Esophagus squamous epithelium (tissue), 4 donors: ENCODE measurements around the gene ZBTB17. TPM values are rescaled to one million over a fixed set of nuclear protein-coding genes. Genes with fewer than 3 reads are reported as not detected.

Source experiments
- small RNA-seq, 4 donors: library from RNA; depleted of rRNA; stranded (forward); fragments of <200 nt; gene quantifications; one replicate each; pipeline ENCODE3, GENCODE V24; 2016
- total RNA-seq, 4 donors: library from RNA; depleted of rRNA; stranded (reverse); fragments of >200 nt; gene quantifications; one replicate each; pipeline ENCODE4 v1.1.0, GENCODE V29; 2016

Gene ZBTB17
- total RNA-seq, 4 donors from 2014 or later: 19.1 to 33.1 (median 26.8) TPM

Small RNAs within 50 kb of the gene (small RNA-seq; reads per million reads assigned to genes)
- gene AL034555.1 (0 reads per million in 4 donors), gene AL355994.1 (0 reads per million in 4 donors), gene AL355994.5 (0 reads per million in 4 donors)

Other genes starting within 250 kb of the ZBTB17 start
- gene SLC25A34, start 239.8 kb downstream of the ZBTB17 start, total RNA-seq: 1 to 10 TPM in 2 of 4 donors, under 1 TPM in 2; 0.44 to 1.1 (median 0.83) TPM
- gene TMEM82, start 233.6 kb downstream of the ZBTB17 start, total RNA-seq: not detected
- 10 to 100 TPM; 28.2 to 46.0 (median 29.4) TPM for gene FBLIM1, start 217.3 kb downstream of the ZBTB17 start, total RNA-seq
- 1 to 10 TPM in 1 of 4 donors, under 1 TPM in 3; 0.64 to 1.8 (median 0.78) TPM for gene UQCRHL, start 168.5 kb downstream of the ZBTB17 start, total RNA-seq
- gene SPEN, start 128.4 kb downstream of the ZBTB17 start, total RNA-seq: 10 to 100 TPM; 22.4 to 36.0 (median 30.5) TPM
- not detected for gene SRARP, start 28.1 kb upstream of the ZBTB17 start, total RNA-seq
- gene HSPB7, start 41.9 kb upstream of the ZBTB17 start, total RNA-seq: 10 to 100 TPM in 1 of 4 donors, 1 to 10 TPM in 3; 1.1 to 11.8 (median 3.7) TPM
- not detected for gene CLCNKA, start 45.9 kb upstream of the ZBTB17 start, total RNA-seq
- not detected for gene CLCNKB, start 67.7 kb upstream of the ZBTB17 start, total RNA-seq
- 1 to 10 TPM in 2 of 4 donors, not detected in 2; 1.6 to 4.5 TPM for gene FAM131C, start 97.5 kb upstream of the ZBTB17 start, total RNA-seq
- gene EPHA2, start 180.0 kb upstream of the ZBTB17 start, total RNA-seq: 100 to 1,000 TPM in 3 of 4 donors, 10 to 100 TPM in 1; 87.5 to 225 (median 137) TPM
- 10 to 100 TPM; 15.8 to 27.1 (median 20.6) TPM for gene ARHGEF19, start 236.6 kb upstream of the ZBTB17 start, total RNA-seq